Stimulated activated CD8-positive, alpha-beta memory T cell treated with anti-CD3 and anti-CD28 coated beads, Interleukin-2, amount 100 ng/mL, for 1 hour (primary cell): ENCODE data around the gene TMEM87A.
"Not testable (repeated sequence)": the region's sequence is repeated elsewhere in the genome, so short reads cannot be mapped to it uniquely, and the experiment has no call there.

Experiments used
- DNase-seq, 2 donors: peaks; one replicate each; pipeline ENCODE4 v3.0.0-alpha.2; 2020; ENCODE audit warnings: low read depth in 2 of 2

TMEM87A gene, protein sequence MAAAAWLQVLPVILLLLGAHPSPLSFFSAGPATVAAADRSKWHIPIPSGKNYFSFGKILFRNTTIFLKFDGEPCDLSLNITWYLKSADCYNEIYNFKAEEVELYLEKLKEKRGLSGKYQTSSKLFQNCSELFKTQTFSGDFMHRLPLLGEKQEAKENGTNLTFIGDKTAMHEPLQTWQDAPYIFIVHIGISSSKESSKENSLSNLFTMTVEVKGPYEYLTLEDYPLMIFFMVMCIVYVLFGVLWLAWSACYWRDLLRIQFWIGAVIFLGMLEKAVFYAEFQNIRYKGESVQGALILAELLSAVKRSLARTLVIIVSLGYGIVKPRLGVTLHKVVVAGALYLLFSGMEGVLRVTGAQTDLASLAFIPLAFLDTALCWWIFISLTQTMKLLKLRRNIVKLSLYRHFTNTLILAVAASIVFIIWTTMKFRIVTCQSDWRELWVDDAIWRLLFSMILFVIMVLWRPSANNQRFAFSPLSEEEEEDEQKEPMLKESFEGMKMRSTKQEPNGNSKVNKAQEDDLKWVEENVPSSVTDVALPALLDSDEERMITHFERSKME

DNA sequence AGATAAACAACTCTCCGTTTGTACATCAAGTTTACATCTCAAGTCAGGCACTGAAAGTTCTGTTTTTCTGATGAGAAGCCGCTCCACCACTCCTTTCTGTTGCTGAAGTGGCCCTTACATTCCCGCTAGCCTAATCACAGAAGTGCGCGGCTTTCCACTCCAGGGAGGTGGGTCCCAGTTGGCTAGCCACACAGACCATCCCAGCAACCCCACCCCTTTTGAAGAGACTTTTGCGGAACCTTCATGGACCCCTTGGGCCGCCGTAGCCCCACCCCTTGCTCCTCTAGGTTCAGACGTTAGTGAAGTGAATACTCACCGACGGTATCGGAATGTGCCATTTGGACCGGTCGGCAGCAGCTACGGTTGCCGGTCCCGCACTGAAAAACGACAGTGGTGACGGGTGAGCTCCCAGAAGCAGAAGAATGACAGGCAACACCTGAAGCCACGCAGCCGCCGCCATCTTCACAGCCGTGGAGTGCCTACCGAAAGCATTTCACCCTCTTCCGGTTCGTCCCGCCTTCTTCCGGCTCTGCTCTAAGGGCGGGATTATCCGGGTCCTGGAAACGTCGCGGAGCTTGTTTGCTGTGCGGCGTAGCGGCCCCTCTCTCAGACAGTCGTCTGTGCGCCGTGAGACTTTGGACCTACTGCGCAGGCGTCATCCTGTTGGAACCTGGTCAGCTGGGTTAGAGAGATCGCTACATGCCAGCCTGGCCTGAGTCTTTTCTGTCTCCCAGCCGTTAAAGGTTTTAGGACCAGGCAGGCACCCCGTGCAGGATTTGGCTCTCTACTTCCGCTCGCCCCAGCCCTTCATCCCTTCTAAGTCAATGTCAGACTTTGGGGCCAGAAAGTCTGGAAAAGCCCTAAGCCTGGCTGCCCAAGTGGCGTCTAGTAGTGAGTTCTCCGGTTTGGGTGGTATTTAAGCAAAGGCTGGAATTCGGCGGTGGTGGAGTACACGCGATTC is at the start of gene TMEM87A, which contains the start of gene GANC:
Gene TMEM87A, minus strand, starts transcription at position 495 of the 961 bp plus-strand sequence. Its CDS starts 35 bp downstream, at position 460.
Gene GANC, plus strand, starts transcription at position 263 of the 961 bp plus-strand sequence. CDS start 1,281 bp downstream, outside the sequence.
- peak; percentile 90 for DNase-seq

DNA sequence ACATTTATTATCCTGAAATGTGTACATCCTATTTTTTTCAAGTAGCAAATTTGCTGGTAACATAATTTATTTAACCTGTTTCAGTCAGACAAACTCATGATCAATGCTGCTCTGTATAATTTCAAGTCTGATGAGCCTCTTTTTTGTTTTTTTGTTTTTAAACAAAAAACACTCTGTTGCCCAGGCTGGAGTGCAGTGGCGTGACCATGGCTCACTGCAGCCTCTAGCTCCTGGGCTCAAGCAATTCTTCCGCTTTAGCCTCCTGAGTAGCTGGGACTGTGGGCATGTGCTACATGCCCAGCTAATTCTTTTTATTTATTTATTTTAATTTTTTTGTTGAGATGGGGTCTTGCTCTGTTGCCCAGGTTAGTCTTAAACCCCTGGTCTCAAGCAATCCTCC is 46.0 kb upstream of the TMEM87A start:
- no peak for DNase-seq

DNA sequence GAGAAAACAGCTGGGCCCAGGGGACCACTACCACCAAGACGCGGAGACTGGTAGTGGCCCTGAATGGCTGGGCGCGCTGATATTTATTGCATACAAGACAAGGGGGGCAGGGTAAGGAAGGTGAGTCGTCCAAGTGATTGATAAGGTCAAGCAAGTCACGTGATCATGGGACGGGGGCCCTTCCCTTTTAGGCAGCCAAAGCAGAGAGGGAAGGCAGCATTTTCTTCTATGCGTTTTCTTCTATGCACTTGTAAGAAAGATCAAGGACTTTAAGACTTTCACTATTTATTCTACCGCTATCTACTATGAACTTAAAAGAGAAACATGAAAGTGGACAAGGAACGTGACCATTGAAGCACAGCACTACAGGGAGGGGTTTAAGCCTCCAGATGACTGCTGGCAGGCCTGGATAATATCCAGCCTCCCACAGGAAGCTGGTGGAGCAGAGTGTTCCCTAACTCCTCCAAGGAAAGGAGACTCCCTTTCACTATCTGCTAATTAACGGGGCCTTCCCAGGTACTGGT is 43.1 kb upstream of the TMEM87A start:
- not testable (repeated sequence) for DNase-seq

DNA sequence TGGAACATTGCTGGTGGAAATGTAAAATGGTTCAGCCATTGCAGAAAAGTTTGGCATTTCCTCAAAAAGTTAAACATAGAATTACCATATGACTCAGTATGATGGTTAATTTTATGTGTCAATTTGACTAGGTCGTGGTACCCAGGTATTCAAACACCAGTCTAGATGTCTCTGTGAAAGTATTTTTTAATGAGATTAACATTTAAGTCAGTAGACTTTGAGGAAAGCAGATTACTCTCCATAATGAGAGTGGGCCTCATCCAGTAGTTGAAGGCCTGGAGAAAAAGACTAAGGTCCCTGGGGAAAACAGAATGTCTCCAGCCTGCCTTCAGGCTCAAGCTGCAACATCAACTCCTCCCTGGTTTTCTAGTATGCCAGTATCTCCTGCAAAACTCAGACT is 42.3 kb upstream of the TMEM87A start:
- no peak for DNase-seq

DNA sequence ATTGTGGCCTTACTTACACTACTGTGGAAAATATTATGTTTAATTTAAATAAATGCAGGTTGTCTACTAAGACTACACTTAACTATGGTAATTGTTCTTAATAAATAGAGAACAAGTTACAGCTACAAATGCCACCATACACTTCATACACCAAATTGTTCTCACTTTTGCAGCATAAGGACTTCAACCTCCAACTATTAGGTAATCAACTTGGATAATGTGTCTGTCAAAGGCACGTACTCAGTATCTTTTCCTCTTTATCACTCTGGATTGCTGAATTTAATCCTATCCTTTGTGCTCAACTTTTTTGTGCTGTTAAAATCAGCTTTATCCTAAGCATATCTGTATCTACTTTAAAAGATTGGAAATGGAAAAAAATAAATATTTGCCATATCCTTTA is 41.6 kb upstream of the TMEM87A start:
- DNase-seq: no peak

DNA sequence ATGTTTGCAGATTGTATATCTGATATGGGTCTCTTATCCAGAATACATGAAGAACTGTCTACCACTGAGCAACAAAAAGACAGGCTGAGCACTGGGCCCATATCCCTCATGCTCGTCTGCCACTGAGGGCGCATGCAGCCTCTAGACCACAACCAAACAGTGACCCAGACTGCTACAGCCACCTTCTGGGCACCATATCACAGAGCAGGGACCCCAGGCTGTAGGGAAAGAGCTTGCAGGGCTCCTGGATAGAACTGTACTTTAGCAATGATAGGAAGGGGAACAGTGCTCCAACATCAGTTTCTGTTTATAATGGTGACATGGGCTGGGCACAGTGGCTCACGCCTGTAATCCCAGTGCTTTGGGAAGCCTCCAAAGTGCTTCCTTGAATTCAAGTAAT is 40.2 kb upstream of the TMEM87A start:
- no peak for DNase-seq

DNA sequence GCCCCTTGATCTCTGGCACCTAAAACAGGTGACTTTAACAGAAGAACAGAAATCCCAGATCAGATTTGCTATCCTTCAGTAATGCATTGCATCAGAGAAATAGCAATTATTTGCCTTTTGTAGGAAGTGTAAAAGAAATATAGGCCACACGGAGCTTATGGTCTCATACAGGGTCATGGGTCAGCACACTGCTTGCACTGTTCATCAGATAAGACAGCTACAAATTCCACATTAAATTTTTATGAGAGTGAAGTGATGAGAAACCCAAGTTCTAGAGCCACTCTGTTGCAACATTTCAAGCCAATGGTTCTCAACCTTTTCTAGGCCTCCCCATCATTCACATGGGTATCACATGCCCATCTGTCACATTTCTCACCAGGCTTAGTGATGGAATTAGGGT is 33.4 kb upstream of the TMEM87A start:
- DNase-seq: no peak

DNA sequence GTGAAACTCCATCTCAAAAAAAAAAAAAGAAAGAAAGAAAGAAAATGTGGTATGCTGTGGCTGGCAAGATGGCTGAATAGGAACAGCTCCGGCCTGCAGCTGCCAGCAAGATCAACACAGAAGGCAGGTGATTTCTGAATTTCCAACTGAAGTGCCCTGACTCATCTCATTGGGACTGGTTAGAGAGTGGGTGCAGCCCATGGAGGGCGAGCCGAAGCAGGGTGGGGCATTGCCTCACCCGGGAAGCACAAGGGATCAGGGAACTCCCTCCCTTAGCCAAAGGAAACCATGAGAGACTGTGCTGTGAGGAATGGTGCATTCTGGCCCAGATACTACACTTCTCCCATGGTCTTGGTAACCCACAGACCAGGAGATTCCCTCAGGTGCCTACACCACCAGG is 27.8 kb upstream of the TMEM87A start:
- not testable (repeated sequence) for DNase-seq

DNA sequence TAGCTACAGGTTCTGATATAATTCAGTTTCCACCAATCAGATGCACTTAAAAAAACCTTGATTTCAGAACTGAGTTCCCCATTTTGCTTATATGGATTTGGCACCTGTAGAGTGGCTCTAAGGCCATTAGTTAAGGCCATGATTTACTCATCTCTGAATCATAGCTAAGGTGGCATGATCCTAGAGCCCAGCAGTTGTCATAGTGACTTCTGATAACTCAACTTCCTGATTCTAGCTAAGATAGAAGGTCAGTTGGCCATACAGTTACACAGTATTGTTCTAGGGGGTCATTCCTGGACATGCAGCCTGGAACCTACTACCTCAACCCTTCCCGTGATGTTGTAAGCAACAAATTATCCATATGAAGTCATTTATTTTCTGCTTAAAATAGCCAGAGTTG is 15.9 kb upstream of the TMEM87A start:
- no peak for DNase-seq

DNA sequence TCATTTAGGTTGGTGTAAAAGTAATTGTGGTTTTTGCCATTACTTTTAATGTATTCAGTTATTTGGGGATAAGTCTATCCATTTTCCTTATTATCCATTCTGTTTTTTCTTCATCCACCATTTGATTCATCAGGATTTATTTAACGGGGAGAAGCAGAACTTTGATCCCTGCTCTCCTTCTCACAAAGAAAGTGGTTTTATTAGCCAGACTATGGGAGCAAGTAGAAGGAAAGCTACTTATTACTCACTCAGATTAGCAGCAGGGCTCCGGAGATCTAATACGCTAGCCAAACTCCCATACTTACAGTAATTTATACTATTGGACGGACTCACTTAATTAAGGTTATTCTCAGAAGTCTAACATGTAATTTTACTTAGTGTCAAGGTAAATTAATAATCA is 14.7 kb upstream of the TMEM87A start:
- DNase-seq: no peak

DNA sequence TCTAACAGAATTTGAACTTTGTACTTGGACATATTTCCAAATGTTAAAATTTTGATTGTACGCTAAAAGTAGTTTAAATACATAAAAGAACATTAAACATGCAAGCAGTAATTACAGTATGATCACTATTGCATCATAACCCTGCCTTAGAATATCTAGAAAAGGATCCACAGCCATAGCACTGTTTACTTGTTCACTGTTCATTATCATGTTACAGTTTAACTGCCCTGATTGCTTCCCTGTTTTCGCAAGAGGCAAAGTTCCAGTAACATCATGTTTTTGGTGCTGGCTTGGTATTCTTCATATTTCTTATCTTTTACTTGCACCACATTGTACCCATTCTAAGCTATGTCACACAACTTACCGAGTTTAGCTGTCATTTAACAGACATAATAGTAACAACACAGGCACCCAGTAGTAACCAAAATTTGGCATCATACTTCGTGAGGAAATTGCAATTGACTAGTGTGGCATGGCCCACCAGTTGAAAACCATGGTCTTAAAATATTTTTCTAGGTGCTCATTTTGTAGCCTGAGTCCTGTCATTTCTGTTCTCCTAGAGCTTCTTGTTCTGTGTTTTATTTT is 13.3 kb upstream of the TMEM87A start:
- DNase-seq: no peak

DNA sequence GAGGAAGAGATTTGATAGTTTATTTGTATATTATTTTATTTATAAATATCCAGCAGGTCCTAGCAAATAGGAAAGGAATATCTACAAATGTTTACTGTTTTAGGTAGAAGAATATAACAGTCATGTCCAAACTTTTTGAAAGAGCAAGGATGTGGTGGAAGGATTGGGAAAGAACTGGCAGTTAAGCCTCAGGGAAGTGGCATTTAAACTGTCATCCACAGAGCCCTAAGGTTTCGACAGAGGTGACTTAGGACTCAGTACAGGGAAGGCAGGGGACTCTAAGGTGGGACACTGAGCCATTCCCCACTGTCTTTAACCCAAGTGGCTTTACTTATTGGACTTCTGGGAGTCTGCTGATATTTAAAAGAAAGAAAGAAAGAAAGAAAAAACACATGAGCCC is 11.8 kb upstream of the TMEM87A start:
- DNase-seq: no peak

DNA sequence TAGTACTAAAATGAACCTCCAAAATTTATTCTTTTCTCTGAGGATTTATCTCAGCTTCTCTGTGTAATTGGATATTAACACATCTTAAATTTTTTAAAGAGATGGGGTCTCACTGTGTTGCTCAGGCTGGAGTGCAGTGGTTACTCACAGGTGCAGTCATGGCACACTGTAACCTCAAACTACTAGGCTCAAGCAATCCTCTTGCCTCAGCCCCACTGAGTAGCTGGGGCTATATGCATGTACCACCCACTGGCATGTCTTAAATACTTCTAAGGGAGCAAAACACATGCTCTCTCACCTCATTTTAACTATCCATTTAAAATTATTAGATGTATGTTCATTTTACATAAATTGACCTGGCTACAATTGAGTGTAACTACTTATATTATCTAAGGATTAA is 11.3 kb upstream of the TMEM87A start:
- DNase-seq: no peak

DNA sequence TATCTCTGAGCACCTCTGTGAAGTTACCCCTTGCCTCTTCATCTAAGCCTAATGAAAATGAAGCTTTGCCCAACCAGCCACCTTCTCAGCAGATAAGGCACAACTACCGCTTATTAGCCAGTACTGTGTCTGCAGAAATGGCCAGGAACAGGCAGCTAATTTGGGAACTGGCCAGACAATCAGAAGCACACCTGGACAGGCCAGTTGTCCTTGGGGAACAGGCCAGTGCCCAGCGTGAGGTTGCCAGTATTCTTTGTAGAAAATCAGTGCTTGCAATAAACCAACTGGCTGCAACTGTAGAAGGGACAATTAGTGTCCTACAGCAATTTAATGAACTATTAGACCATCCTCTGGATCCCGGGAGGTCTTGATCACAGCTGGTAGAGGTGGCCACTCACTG is 10.4 kb upstream of the TMEM87A start:
- no peak for DNase-seq

DNA sequence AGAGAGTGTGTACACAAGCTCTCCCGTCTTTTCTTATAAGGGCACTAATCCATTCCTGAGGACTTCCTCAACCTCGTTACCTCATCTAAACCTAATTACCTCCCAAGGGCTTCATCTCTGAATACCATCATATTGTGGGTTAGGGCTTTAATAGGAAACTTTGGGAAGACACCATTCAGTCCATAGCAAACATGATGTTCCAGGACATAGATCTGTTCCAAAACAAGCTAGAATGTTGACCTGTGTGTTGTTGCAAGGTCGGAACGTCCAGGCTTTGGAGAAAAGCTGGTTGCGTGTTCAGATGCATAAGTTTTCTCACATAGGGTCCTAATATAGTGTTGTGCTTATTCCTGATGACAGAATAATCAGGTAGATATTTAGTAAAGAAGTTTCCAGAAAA is 9.7 kb upstream of the TMEM87A start:
- DNase-seq: no peak

DNA sequence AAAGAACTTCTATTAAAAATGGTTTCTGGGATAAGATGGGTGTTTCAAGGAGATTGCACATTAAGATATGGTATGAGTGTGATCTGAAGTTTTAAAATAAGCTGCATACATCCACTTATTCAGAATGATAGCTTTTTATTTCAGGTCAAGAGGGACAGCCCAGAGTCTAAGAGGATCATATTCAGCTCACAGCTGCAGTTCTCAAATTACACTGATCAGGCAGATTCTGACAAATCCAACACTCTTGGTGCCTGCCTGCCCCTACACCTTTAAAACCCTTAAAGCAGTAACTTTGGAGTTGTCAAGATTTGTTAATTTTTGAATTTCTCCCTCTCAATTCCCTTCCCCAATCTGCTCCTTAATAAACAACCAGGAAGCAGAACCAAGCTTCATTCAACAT is 9.1 kb upstream of the TMEM87A start:
- DNase-seq: no peak

DNA sequence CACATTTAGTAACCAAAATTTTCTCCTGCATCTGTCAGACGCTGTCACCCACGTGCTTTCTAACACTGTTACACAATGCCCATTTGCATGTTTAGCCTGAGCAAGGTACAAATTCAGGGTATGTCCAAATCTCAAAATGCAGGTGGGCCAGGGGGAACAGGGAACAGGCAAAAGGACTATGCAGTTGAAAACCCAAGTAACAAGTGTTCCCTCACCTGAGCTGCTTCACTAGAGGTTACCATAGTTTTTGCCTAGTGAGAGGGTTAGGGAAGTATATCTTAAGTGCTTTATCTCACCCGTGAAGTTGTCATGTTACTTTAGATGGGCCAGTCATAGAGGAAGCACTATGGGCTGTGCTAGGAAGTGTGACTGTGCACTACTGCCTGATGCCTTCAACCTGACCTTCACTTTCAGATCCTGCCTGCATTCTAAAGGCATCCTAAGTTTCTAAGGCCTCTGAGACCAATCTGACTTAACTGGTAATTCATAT is 6.0 kb upstream of the TMEM87A start:
- no peak for DNase-seq

DNA sequence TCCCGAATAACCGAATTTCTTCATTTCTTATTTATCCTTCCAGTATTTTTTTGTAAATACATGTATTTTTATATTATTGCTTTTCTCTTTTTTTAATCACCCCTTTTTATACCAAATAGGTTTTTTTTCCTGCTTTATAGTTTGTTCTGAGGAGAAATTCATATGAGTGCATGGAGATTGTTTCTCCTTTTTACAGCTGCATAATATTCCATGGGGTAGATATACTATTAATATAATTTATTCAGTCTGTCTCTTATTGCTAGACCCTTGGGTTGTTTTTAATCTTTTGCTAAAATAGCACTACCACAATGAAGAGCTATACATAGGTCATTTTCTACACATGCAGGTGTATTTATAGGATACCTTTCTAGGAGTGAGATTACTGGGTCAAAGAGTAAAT is 3.5 kb upstream of the TMEM87A start:
- DNase-seq: no peak

DNA sequence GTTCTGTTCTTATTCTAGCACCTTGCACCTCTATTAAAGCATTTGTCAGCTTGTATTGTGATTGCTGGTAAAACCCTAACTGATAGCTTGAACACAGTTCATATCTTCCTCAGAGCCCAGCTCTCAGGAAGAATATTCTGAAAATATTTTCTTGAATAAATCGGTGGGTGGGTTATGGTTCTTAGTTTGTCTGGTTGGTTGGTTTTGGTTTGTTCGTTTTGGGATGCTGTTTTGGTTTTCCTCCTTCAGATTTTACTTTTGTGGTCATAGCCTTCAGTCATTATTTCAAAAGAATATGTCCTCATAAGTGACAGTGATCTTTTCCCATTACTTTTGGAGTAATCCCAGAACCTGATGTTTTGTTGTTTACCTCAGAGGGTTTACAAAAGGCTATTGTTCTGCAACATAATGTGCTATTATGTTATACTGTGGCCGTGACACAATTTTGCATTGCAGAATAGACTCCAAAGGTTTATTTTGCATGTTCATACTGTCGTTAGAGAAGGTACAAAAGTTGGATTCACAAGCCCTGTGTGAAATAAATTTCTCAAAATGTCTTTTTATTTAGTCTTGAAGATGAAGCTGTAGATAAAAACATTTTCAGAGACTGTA is 2.7 kb upstream of the TMEM87A start:
- no peak for DNase-seq

DNA sequence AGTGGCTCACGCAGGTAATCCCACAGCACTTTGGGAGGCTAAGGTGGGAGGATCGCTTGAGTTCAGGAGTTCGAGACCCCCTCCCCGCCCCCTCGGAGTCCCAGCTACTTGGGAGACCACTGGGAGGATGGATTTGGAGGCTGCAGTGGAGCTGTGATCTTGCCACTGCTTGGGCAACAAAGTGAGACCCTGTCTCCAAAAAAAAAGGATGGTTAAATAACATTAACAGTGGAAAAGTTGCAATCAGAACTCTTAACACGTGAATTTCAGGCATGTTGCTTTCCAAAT is 1.4 kb upstream of the TMEM87A start:
- DNase-seq: no peak
